Activated T-helper 1 cell treated with anti-CD3 and anti-CD28 coated beads, Interleukin-12 subunit alpha, Interleukin-12 subunit beta, Interleukin-2, Interleukin-4 antibody, amounts not matched to agents 30 ng/mL and 10 ng/mL and 1 ng/mL, durations not matched to agents 14 hours and 24 hours and 36 hours (primary cell): Measurements from ENCODE around the gene PDE6C. TPM values are rescaled to one million over a fixed set of nuclear protein-coding genes. Genes with fewer than 3 reads are reported as not detected.
"Not testable (repeated sequence)": the region's sequence is repeated elsewhere in the genome, so short reads cannot be mapped to it uniquely, and the experiment has no call there.

Experiments
- DNase-seq: peaks from one replicate; pipeline ENCODE4 v3.0.0; 2021; ENCODE audit warnings: low spot score
- H3K27ac Mint-ChIP-seq: one replicate; pipeline ENCODE4 v1.8.0; 2021; ENCODE audit warnings: mild to moderate bottlenecking, mixed read lengths
- H3K27me3 Mint-ChIP-seq: one replicate; pipeline ENCODE4 v1.8.0; 2022; ENCODE audit warnings: mild to moderate bottlenecking, moderate library complexity, mixed read lengths; ENCODE audit not compliant: insufficient read depth
- H3K36me3 Mint-ChIP-seq: one replicate; pipeline ENCODE4 v1.8.0; 2021; ENCODE audit warnings: low read depth, mixed read lengths
- H3K4me1 Mint-ChIP-seq: one replicate; pipeline ENCODE4 v1.8.0; 2021; ENCODE audit warnings: low read depth, mixed read lengths
- H3K4me3 Mint-ChIP-seq: one replicate; pipeline ENCODE4 v1.8.0; 2021; ENCODE audit warnings: mild to moderate bottlenecking, moderate library complexity, mixed read lengths
- H3K9me3 Mint-ChIP-seq: one replicate; pipeline ENCODE4 v1.8.0; 2021; ENCODE audit warnings: mixed read lengths
- intact Hi-C: fragments of 100-400 bp; cut with micrococcal nuclease; formaldehyde crosslinking; loops from one replicate; pipeline ENCODE4 v1.15.1; 2024
- total RNA-seq: library from RNA; stranded (reverse); gene quantifications from 2 replicates; pipeline ENCODE4 v1.2.3, GENCODE V29; 2022

Gene PDE6C
- total RNA-seq, 1 donor from 2014 or later: not detected

DNA sequence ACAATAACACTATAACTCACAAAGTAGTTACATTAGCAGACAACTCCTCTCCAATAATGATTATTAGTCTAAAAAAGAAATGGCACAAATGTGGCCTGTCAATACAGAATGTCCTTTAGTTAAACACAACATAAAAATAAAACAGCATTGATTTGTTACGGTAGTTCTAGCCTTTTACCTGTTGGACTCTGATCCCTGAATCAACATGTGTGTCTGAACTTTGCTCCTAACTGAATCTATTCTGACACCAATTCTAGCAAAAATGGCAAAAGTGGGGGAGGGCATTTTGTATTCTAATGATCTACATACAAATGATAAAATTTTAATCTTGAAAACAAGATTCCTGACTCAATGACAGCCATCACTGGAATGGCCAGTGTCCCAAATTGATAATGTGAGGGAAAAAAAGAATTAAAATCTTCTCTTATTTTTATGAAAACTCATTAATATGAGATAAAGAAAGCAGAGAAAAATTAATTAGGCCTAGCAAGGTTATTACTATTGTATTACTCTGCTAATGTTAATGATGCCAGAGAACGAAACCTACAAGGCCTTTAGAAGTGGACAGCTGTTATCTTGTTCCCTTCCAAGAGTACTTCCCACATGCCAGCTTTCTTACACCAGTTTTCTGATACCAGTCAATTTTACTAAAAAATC is 59.8 kb downstream of the PDE6C start:
- no peak overlapping the region for H3K4me3 Mint-ChIP-seq
- peaks cover 8% of the 10 kb centered on the region for H3K4me1 Mint-ChIP-seq
- H3K27ac Mint-ChIP-seq: no peak overlapping the region
- H3K9me3 Mint-ChIP-seq: no peaks in the 10 kb centered on the region
- peaks cover 25% of the 10 kb centered on the region for H3K36me3 Mint-ChIP-seq
- no peak for DNase-seq
- no peaks in the 10 kb centered on the region for H3K27me3 Mint-ChIP-seq
- intact Hi-C loops: no loop called here

DNA sequence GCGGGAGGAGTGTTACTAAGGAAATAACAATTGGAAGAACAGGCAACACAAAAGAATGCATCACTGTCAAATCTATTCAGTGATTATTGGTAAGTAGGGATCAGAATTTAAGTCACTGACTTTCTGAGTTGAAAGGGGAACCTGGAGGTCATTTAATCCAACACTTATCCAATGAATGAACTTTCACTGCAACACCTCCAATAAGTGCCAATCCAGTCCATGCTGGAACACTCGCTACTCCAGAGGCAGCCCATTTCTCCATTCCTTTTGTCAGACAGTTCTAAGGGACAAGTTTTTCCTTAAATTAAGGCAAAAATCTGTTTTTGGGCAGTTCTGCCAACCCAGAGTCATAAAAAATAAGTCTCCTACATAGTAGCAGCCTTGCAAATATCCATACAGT is 60.6 kb downstream of the PDE6C start:
- peaks cover 25% of the 10 kb centered on the region for H3K36me3 Mint-ChIP-seq
- peaks cover 8% of the 10 kb centered on the region for H3K4me1 Mint-ChIP-seq

DNA sequence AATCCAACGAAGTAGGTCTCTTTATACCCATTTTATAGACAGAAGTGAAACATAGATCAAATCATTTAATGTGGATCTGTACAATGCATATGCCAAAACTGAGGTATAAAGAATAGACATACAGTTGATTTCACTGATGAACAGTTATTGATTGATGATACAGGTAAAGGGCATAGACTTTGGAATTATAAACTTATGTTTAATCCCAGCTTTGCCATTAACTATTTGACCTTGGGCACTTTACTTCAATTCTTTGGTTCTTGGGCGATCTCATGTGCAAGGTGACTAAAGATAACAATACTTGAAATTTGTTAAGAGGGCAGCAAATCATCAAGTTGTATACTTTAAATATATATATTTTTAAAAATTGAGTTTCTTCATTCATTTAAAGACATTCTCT is 61.5 kb downstream of the PDE6C start:
- intact Hi-C loops: no loop called here
- Mint-ChIP-seq H3K27ac (no peak overlapping the region), H3K4me3 (no peak overlapping the region), H3K4me1 (peaks cover 8% of the 10 kb centered on the region), H3K36me3 (peaks cover 25% of the 10 kb centered on the region), H3K9me3 (no peaks in the 10 kb centered on the region), H3K27me3 (no peaks in the 10 kb centered on the region)
- DNase-seq: no peak

More for the DNA sequence above, 60.6 kb downstream of the PDE6C start:
- DNase-seq: no peak
- intact Hi-C loops: no loop called here
- Mint-ChIP-seq H3K4me3 (no peak overlapping the region), H3K27ac (no peak overlapping the region), H3K9me3 (no peaks in the 10 kb centered on the region), H3K27me3 (no peaks in the 10 kb centered on the region)

DNA sequence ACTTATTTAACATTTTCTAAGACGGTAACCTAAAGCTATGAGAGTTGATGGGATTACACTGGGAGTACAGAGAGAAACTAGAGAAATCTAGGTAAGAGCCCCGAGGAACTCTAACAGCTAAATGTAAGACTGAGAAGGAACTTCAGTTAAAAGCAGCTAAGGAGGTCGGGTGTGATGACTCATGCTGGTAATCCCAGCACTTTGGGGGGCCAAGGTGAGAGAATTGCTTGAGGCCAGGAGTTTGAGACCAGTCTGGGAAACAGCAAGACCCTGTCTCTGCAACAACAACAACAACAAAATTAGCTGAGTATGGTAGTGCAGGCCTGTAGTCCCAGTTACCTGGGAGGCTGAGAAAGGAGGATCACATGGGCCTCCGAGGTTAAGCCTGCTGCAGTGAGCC is 66.0 kb downstream of the PDE6C start:
- Mint-ChIP-seq H3K9me3 (no peaks in the 10 kb centered on the region), H3K36me3 (peaks cover 18% of the 10 kb centered on the region), H3K4me3 (no peak overlapping the region), H3K27me3 (no peaks in the 10 kb centered on the region), H3K27ac (no peak overlapping the region), H3K4me1 (no peaks in the 10 kb centered on the region)
- intact Hi-C loops: no loop called here
- DNase-seq: no peak

DNA sequence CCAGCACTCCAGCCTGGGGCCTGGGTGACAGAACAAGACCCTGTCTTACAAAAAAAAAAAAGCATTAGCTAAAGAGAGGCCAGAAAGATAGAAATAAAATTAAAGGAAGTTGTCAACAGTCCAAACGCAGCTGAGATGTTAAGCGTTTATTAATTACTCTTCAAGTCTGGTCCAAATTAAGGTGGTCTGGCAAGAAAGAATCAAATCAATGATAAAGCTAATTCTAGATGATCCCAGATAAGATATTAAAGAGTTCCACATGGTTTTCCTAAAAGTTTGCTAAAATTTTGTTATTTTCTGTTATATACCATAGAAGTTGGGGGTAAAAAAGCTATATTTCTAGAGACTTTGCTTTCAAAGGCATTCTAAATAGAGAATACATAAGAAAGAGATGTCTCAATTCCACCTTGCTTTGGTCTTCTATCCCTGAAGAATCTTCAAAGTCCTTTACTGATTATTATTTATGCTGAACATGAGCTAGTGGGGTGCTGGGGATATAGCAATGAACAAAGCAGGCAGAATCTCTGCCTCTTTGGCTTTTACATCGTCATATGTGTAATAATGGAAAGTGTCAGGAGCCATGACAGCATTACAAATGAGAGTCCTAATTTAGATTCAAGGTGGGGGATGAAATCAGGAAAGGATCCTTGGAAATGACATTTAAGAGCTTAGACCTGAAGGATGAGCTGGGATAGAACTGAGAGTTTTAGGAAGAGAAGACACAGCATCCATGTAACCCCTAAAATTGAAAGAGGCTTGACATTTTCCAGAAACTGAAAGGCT is 66.7 kb downstream of the PDE6C start:
- no peaks in the 10 kb centered on the region for H3K4me1 Mint-ChIP-seq
- peaks cover 15% of the 10 kb centered on the region for H3K36me3 Mint-ChIP-seq
- no peak for DNase-seq
- H3K27ac Mint-ChIP-seq: no peak overlapping the region
- no peaks in the 10 kb centered on the region for H3K27me3 Mint-ChIP-seq
- intact Hi-C loops: no loop called here
- H3K4me3 Mint-ChIP-seq: no peak overlapping the region
- no peaks in the 10 kb centered on the region for H3K9me3 Mint-ChIP-seq

- Mint-ChIP-seq H3K9me3 (no peaks in the 10 kb centered on the region), H3K4me1 (no peaks in the 10 kb centered on the region), H3K27me3 (no peaks in the 10 kb centered on the region), H3K27ac (no peak overlapping the region), H3K36me3 (peaks cover 8% of the 10 kb centered on the region), H3K4me3 (no peak overlapping the region)
- intact Hi-C loops: loop anchor here (1.0 kb wide), 1 partner anchor 125 kb away; no protein-coding TSS in a partner anchor
- DNase-seq: no peak
Observed at GRCh38 chr10:93680412-93681047, 68.2 kb downstream of the PDE6C start.

DNA sequence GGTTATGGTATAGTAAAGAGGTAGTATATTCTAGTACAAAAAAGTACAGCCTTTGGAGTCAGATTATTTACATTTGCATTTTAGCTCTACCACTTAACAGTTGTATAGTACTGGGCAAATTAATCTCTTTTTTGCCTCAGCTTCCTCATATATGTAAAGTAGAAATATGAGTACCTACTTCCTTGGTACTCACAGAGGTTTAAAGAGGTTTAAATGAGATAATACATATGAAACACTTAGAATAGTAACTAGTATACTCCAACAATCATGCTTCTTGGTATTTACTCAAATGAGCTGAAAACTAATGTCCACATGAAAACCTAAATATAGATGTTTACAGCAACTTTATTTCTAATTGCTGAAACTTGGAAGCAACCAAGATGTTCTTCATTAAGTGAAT is 75.4 kb downstream of the PDE6C start:
- Mint-ChIP-seq H3K4me3 (no peak overlapping the region), H3K4me1 (no peaks in the 10 kb centered on the region), H3K27me3 (no peaks in the 10 kb centered on the region), H3K27ac (no peak overlapping the region), H3K36me3 (peaks cover 16% of the 10 kb centered on the region), H3K9me3 (no peaks in the 10 kb centered on the region)
- DNase-seq: no peak
- intact Hi-C loops: no loop called here

GRCh38 chr10:93695740-93696139 is 83.4 kb downstream of the PDE6C start:
- no peak overlapping the region for H3K4me3 Mint-ChIP-seq
- intact Hi-C loops: no loop called here
- H3K4me1 Mint-ChIP-seq: peaks cover 22% of the 10 kb centered on the region
- no peaks in the 10 kb centered on the region for H3K27me3 Mint-ChIP-seq
- no peak overlapping the region for H3K27ac Mint-ChIP-seq
- H3K36me3 Mint-ChIP-seq: peaks cover 34% of the 10 kb centered on the region
- DNase-seq: no peak
- no peaks in the 10 kb centered on the region for H3K9me3 Mint-ChIP-seq

- H3K4me3 Mint-ChIP-seq, H3K27me3 Mint-ChIP-seq, H3K9me3 Mint-ChIP-seq, intact Hi-C loops, H3K27ac Mint-ChIP-seq, DNase-seq: not testable (repeated sequence)
- peaks cover 32% of the 10 kb centered on the region for H3K36me3 Mint-ChIP-seq
- peaks cover 22% of the 10 kb centered on the region for H3K4me1 Mint-ChIP-seq
Observed at GRCh38 chr10:93696582-93696981, 84.2 kb downstream of the PDE6C start.

DNA sequence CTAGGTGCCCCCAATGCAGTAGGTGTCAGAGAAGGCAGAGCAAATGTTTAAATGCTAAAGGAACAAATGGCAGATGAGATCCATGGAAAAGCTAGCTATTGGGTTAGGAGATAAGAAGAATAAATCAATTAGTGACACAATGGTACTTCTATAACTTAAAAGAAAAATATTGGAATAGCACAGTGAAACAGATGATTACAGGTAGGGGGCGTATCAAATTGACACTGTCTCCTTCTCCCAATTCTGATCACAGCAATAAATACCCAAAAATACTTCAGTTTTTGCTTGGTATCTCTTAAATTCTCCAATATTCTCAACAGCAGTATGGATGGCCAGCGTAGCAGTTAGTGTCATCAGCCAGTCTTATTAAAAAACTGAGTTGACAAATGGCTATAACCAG is 84.9 kb downstream of the PDE6C start:
- Mint-ChIP-seq H3K27ac (no peak overlapping the region), H3K4me3 (no peak overlapping the region), H3K36me3 (peaks cover 32% of the 10 kb centered on the region), H3K9me3 (no peaks in the 10 kb centered on the region), H3K27me3 (no peaks in the 10 kb centered on the region), H3K4me1 (peaks cover 22% of the 10 kb centered on the region)
- intact Hi-C loops: no loop called here
- DNase-seq: no peak

DNA sequence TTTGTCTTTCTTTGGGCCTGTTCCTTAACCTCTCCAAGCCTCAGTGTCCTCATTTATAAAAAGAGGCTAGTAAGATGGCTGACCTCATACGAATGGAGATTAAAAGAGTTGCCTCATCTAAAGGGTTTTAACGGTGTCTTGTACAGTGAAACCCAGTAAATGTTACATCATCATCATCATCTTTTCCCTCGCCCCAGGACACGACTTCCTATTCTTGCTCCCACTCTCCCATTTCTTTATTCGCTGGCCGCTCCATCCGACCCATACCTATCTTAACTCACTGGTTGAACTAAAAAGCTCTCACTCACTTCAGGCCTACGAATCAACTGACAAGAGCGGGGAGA is 89.5 kb downstream of the PDE6C start:
- DNase-seq: peak; percentile 9
- intact Hi-C loops: loop anchor here (1.0 to 10.0 kb wide), 10 partner anchors 115 to 1411 kb away; partner anchors contain the start of genes CEP55, CPEB3, EXOC6 and IDE
- H3K4me1 Mint-ChIP-seq: peaks cover 19% of the 10 kb centered on the region
- no peaks in the 10 kb centered on the region for H3K27me3 Mint-ChIP-seq
- H3K27ac Mint-ChIP-seq: no peak overlapping the region
- no peaks in the 10 kb centered on the region for H3K9me3 Mint-ChIP-seq
- H3K4me3 Mint-ChIP-seq: no peak overlapping the region
- H3K36me3 Mint-ChIP-seq: peaks cover 14% of the 10 kb centered on the region

- no peak within 1 kb of the TSS for H3K4me3 Mint-ChIP-seq
- DNase-seq: peak; percentile 86
- H3K36me3 Mint-ChIP-seq: peaks cover 10% of the 10 kb centered on the region
- no peaks in the 10 kb centered on the region for H3K9me3 Mint-ChIP-seq
- no peaks in the 10 kb centered on the region for H3K27me3 Mint-ChIP-seq
- peaks cover 19% of the 10 kb centered on the region for H3K4me1 Mint-ChIP-seq
- intact Hi-C loops: loop anchor here (1.0 to 10.0 kb wide), 10 partner anchors 114 to 1412 kb away; partner anchors contain the start of genes CEP55, CPEB3, EXOC6 and IDE
- H3K27ac Mint-ChIP-seq: no peak within 1 kb of the TSS
Observed at GRCh38 chr10:93702210-93703001, 90.1 kb downstream of the PDE6C start, which contains the start of gene FRA10AC1. TSS of gene FRA10AC1 (minus strand) at chr10:93702592. CDS start at chr10:93700106, 2,486 bp downstream.
